ENCODE results near the gene KLRG1. TPM values are rescaled to one million over a fixed set of nuclear protein-coding genes. Genes with fewer than 3 reads are reported as not detected.

Gene KLRG1
- total and polyA plus RNA-seq, 9 of the 15 experiments (the other 6 are each of a cell fraction or from before 2014, with no cell fraction given), result 1.4 to 7.2 (median 2.1) TPM

- TF ChIP-seq AFF4 (CRISPR knock-in tag; IDR thresholded peaks at IDR 0.05) (no peak), ZFX (CRISPR knock-in tag; IDR thresholded peaks at IDR 0.05) (0 out of 2 replicates have a peak, but pooled peaks have one; percentile 17)
These were observed 40.5 kb upstream of the KLRG1 start (continued) for GRCh38 chr12:8948701-8949341.

- FAIRE-seq, result peak; percentile 98
- Histone ChIP-seq H3K9ac (ENCODE audit: insufficient read depth in 1 of 2, low read depth in 2 of 2, low read length in 2 of 2) (peak within 1 kb of the TSS; percentile 95 to 96), H3K27me3 (ENCODE audit: control insufficient read depth in 2 of 2, insufficient read depth in 2 of 2, low read length in 2 of 2) (no peaks in the 10 kb centered on the region), H4K20me1 (replicated peaks; ENCODE audit: control insufficient read depth, insufficient read depth, low read length) (peaks cover 8% of the 10 kb centered on the region; the same call in 1 of the 2 replicates), H3K36me3 (ENCODE audit: control insufficient read depth, insufficient read depth, low read length) (peaks cover 23% of the 10 kb centered on the region), H3K27ac (ENCODE audit: extremely low read depth, low read depth, low read length) (peak within 1 kb of the TSS; percentile 96), H3K9me1 (ENCODE audit: control insufficient read depth, insufficient read depth, low read length) (no peaks in the 10 kb centered on the region), H3K9me3 (replicated peaks; ENCODE audit: control insufficient read depth, insufficient read depth, low read depth, low read length) (no peaks in the 10 kb centered on the region), H3K4me2 (ENCODE audit: insufficient read depth, low read length) (peak within 1 kb of the TSS; percentile 98), H3K4me1 (replicated peaks in 1 of 2; ENCODE audit: control insufficient read depth in 2 of 2, insufficient read depth in 2 of 2, low read length in 2 of 2) (peaks cover 0 to 8% of the 10 kb centered on the region in 2 experiments; a peak in 2 of 5 replicates), H3K79me2 (ENCODE audit: control insufficient read depth, insufficient read depth, low read length) (peaks cover 64% of the 10 kb centered on the region), H3K4me3 (peak within 1 kb of the TSS; percentile 96), H2AFZ (ENCODE audit: low read depth, low read length) (peak within 1 kb of the TSS; percentile 97)
- intact Hi-C loops (cut with micrococcal nuclease), result loop anchor here (1.0 kb wide), 1 partner anchor 90 kb away; no protein-coding TSS in a partner anchor
- no TSS peak for BruUV-seq (replicated peaks)
- DNase-seq (ENCODE audit: extremely low read depth in 1 of 4, low spot score in 3 of 4), result peak; percentile 89 to 94 (median 92)
- CTCF ChIA-PET (ENCODE audit: low intra/inter-chr PET ratio), result interaction anchor here (0.5 to 2.2 kb wide), 3 partner anchors 90 to 849 kb away, joined by 3 to 14 read pairs (median 12); no protein-coding TSS in a partner anchor
- in situ Hi-C loops (cut with MboI), result no loop called here
- ATAC-seq, result peak; percentile 93
- POLR2A ChIA-PET, result interaction anchor here (0.6 to 2.6 kb wide), 10 partner anchors 11 to 264 kb away, joined by 3 to 10 read pairs (median 4); no protein-coding TSS in a partner anchor
- under 1% methylated on average over 33 of the region's 66 CpGs for WGBS (ENCODE audit: insufficient coverage, low coverage, missing lambda C conversion rate)
- TF ChIP-seq NKRF (IDR thresholded peaks at IDR 0.05; ENCODE audit: borderline replicate concordance) (peak; percentile 89; the same call in 1 of the 2 replicates), ZHX1 (conservative IDR thresholded peaks at IDR 0.05; ENCODE audit: low read length) (no peak)
These were observed 39.8 kb upstream of the KLRG1 start, which contains the start of gene M6PR for GRCh38 chr12:8949342-8950220. Gene M6PR (minus strand): TSS chr12:8949645. CDS start chr12:8946404, 3,241 bp downstream.

All from K562 (cell line).